Kidney epithelial cell (primary cell): ENCODE measurements around the gene PSMA8. TPM values are rescaled to one million over a fixed set of nuclear protein-coding genes. Genes with fewer than 3 reads are reported as not detected.

ENCODE experiments used
- DNase-seq: peaks from one replicate; pipeline ENCODE4 v3.0.0-alpha.2; 2010; ENCODE audit warnings: low read depth
- H3K27me3 ChIP-seq: 2 replicates; pipeline ENCODE4 v1.6.0; 2011; ENCODE audit warnings: low read length; ENCODE audit not compliant: control insufficient read depth, insufficient read depth
- H3K36me3 ChIP-seq: 2 replicates; pipeline ENCODE4 v1.5.1; 2011; ENCODE audit warnings: low read length; ENCODE audit not compliant: control insufficient read depth, insufficient read depth
- H3K4me3 ChIP-seq: 2 replicates; pipeline ENCODE4 v1.5.1; 2011; ENCODE audit warnings: low read depth, mild to moderate bottlenecking, control low read depth, low read length
- total RNA-seq: library from RNA; depleted of rRNA; stranded (reverse); fragments of >200 nt; gene quantifications from 2 replicates; pipeline ENCODE4 v1.2.3, GENCODE V29; 2015
- TF ChIP-seq, protein P1 (sequence below): IDR thresholded peaks from 2 replicates; pipeline ENCODE4 v1.5.1; 2011; ENCODE audit warnings: mild to moderate bottlenecking, moderate library complexity, low read length, control low read depth, inconsistent platforms; ENCODE audit not compliant: insufficient read depth, poor library complexity, severe bottlenecking

The PSMA8 gene
- total RNA-seq, 1 donor from 2014 or later: not detected

GRCh38 chr18:26225022-26225693, 91.5 kb downstream of the PSMA8 start:
- no peak for DNase-seq
- TF ChIP-seq, protein P1, sequence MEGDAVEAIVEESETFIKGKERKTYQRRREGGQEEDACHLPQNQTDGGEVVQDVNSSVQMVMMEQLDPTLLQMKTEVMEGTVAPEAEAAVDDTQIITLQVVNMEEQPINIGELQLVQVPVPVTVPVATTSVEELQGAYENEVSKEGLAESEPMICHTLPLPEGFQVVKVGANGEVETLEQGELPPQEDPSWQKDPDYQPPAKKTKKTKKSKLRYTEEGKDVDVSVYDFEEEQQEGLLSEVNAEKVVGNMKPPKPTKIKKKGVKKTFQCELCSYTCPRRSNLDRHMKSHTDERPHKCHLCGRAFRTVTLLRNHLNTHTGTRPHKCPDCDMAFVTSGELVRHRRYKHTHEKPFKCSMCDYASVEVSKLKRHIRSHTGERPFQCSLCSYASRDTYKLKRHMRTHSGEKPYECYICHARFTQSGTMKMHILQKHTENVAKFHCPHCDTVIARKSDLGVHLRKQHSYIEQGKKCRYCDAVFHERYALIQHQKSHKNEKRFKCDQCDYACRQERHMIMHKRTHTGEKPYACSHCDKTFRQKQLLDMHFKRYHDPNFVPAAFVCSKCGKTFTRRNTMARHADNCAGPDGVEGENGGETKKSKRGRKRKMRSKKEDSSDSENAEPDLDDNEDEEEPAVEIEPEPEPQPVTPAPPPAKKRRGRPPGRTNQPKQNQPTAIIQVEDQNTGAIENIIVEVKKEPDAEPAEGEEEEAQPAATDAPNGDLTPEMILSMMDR: no peak
- Histone ChIP-seq H3K4me3 (no peak overlapping the region), H3K27me3 (no peaks in the 10 kb centered on the region), H3K36me3 (no peaks in the 10 kb centered on the region)

GRCh38 chr18:26225915-26226228, 92.2 kb downstream of the PSMA8 start:
- TF ChIP-seq, protein P1: no peak
- Histone ChIP-seq H3K27me3 (no peaks in the 10 kb centered on the region), H3K4me3 (peak overlapping the region; percentile 87), H3K36me3 (no peaks in the 10 kb centered on the region)
- DNase-seq: no peak

- no peaks in the 10 kb centered on the region for H3K27me3 ChIP-seq
- TF ChIP-seq, protein P1: no peak
- DNase-seq: peak; percentile 55
Observed at GRCh38 chr18:26226229-26227050, 92.8 kb downstream of the PSMA8 start, which contains the start of gene TAF4B. Gene TAF4B (plus strand): TSS chr18:26226445. CDS start chr18:26226934, 489 bp downstream.

DNA sequence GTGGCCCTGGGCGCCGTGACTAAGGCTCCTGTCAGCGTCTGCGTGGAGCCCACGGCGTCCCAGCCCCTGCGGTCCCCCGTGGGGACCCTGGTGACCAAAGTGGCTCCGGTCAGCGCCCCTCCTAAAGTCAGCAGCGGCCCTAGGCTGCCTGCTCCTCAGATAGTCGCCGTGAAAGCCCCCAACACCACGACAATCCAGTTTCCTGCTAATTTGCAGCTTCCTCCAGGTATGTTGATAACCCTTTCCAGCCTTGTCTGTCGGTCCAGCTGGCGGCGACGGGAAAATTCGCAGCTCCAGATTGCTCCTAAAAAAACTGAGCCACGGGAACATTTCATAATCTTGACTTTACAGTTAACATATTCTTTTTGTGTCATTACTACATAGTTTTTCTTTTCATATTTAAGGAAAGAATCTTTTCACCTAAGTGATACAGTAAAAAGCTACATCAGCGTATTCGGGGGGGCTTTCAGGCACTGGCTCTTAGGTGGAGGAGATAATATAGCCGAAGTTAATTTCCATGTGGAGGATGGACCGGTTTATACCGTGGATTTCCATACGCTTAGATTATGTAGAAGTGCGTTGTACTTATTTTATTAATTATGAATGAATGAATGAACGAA, 93.5 kb downstream of the PSMA8 start:
- TF ChIP-seq, protein P1: no peak
- no peaks in the 10 kb centered on the region for H3K36me3 ChIP-seq
- H3K4me3 ChIP-seq: peak overlapping the region; percentile 87
- no peaks in the 10 kb centered on the region for H3K27me3 ChIP-seq
- no peak for DNase-seq

More at GRCh38 chr18:26226229-26227050, 92.8 kb downstream of the PSMA8 start, which contains the start of gene TAF4B:
- H3K4me3 ChIP-seq: peak within 1 kb of the TSS; percentile 87
- no peaks in the 10 kb centered on the region for H3K36me3 ChIP-seq

DNA sequence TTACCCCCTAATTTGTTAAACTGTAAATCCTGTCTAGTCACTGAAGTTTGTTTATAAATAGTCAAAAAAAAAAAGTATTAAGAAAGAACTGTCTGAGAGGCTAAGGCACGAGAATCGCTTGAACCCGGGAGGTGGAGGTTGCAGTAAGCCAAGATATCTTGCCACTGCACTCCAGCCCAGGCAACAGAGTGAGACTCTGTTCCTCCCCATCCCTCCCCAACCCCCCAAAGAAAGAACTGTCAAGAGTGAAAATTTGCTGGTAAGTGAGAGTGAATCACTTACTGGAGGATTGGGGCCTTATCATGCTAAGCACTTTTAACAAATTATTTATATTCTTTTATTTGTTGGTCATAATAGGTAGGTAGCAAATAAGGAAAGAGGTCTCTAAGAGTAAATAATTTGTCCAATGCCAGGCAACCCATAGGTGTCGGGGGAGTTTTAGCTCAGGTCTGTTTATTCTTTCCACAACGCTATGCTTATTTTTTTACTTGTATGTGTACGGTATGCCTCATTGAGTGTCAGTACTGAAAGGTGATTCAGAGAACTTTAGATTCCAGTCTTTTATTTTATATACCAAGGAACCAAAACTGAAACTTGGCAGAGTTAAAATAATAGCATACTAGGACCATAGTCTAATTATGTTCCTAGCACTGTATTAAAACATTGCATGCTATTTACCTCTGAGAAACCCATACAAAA, 95.0 kb downstream of the PSMA8 start:
- DNase-seq: no peak
- Histone ChIP-seq H3K27me3 (no peaks in the 10 kb centered on the region), H3K36me3 (no peaks in the 10 kb centered on the region), H3K4me3 (no peak overlapping the region)
- TF ChIP-seq, protein P1: no peak
